ENCODE results near the gene HELZ. TPM values are rescaled to one million over a fixed set of nuclear protein-coding genes. Genes with fewer than 3 reads are reported as not detected.
A peak's percentile ranks its signal among the peaks of the same experiment; 100 is the strongest.
"Not testable (repeated sequence)": the region's sequence is repeated elsewhere in the genome, so short reads cannot be mapped to it uniquely, and the experiment has no call there.

Gene HELZ
- total RNA-seq, 2 experiments from 2014 or later = 47.9 to 53.9 TPM

GRCh38 chr17:67161573-67161972, 83.4 kb downstream of the HELZ start:
- peaks cover 3% of the 10 kb centered on the region for H3K9me3 Mint-ChIP-seq
- H3K36me3 Mint-ChIP-seq = peaks cover 34% of the 10 kb centered on the region
- peaks cover 12% of the 10 kb centered on the region for H3K4me1 Mint-ChIP-seq
- no peak overlapping the region for H3K4me3 Mint-ChIP-seq
- H3K27me3 Mint-ChIP-seq = no peaks in the 10 kb centered on the region
- no peak for DNase-seq
- no peak overlapping the region for H3K27ac Mint-ChIP-seq

GRCh38 chr17:67160791-67161190, 84.2 kb downstream of the HELZ start:
- H3K27ac Mint-ChIP-seq = no peak overlapping the region
- H3K9me3 Mint-ChIP-seq = peaks cover 3% of the 10 kb centered on the region
- H3K27me3 Mint-ChIP-seq = no peaks in the 10 kb centered on the region
- H3K36me3 Mint-ChIP-seq = peaks cover 38% of the 10 kb centered on the region
- H3K4me3 Mint-ChIP-seq = no peak overlapping the region
- no peak for DNase-seq
- H3K4me1 Mint-ChIP-seq = peaks cover 15% of the 10 kb centered on the region

DNA sequence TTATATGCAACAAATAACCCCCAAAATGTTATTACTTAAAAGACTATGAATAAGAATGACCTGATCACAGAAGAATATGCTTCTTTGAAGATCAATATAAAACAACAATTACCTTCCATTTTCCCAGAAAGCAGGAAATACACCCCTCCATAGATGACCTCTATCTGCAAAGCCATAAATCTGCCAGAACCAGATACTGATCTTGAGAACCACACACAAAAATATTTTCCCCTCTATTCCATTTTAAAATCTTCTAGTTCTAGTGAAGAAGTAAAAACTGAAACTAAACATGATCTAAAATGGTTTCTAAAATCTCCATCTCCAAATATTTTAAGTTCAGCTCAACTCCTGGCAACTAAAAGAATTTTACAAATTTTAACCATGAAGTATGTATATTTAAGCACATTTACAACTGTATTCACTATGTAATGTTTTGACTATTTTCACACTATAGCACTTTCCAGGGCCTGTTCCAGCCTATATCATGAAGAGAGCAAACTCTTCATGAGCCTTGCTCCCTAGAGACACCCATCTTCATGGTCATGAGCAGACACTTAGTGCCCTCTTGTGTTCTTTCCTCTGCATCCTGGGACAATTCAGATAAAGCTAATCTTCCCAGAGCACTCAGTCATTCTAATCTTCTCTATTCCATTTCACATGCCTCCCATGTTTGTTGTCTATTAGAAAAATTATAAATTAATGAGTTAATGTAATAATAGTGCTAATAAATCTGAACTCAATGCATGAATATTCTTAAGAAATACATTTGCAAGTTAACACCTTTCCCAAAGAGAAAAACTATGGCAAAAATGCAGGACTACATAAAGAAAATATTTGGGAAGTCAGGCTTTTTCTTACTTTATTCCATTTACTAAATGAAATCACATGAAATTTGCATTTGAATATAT, 87.0 kb downstream of the HELZ start:
- Mint-ChIP-seq H3K9me3 (peaks cover 3% of the 10 kb centered on the region), H3K4me3 (no peak overlapping the region), H3K36me3 (peaks cover 29% of the 10 kb centered on the region), H3K27me3 (no peaks in the 10 kb centered on the region), H3K4me1 (peaks cover 15% of the 10 kb centered on the region), H3K27ac (no peak overlapping the region)
- DNase-seq = no peak

DNA sequence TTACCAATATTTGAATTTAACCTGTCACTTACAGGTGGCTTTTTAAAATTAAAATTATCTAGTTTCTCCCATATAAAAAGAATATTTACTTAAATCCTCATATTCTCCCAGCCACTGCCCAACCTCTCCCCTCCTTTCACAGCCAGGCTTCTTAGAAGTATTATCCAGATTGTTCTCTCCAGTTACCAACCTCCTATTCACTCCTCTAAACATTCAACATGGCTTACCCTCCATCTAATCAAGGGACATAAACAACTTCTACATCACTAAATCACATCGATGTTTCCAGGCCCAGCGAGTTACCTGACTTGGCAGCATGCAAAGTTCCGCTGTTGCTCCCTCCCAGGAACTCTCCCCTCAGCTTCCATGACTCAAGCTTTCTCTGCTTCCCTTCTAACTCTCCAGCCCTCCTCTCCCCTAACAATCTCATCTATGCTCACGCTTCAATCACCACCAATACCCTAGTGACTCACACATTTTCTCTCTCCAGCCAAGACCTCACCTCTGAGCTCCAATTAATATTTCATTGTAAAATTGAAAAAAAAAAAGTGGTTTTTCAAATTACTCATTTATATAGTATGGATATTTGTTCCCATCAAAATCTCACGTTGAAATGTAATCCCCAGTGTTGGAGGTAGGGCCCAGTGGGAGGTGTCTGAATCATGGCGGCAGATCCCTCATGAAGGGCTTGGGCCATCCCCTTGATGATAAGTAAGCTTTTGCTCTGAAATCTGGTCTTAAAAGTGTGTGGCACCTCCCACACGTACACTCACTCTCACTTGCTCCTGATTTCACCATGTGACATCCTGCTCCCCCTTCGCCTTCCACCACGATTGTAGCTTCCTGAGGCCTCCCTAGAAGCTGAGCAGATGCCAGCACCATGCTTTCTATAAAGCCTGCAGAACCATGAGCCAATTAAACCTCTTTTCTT, 88.5 kb downstream of the HELZ start:
- DNase-seq = peak; percentile 5
- H3K4me3 Mint-ChIP-seq = no peak overlapping the region
- H3K9me3 Mint-ChIP-seq = peaks cover 3% of the 10 kb centered on the region
- peaks cover 34% of the 10 kb centered on the region for H3K36me3 Mint-ChIP-seq
- H3K27me3 Mint-ChIP-seq = no peaks in the 10 kb centered on the region
- H3K4me1 Mint-ChIP-seq = peaks cover 23% of the 10 kb centered on the region
- no peak overlapping the region for H3K27ac Mint-ChIP-seq

- Mint-ChIP-seq H3K27me3 (no peaks in the 10 kb centered on the region), H3K4me3 (no peak overlapping the region), H3K4me1 (peaks cover 20% of the 10 kb centered on the region), H3K27ac (no peak overlapping the region), H3K9me3 (peaks cover 3% of the 10 kb centered on the region), H3K36me3 (peaks cover 28% of the 10 kb centered on the region)
- no peak for DNase-seq
These were observed 92.2 kb downstream of the HELZ start for GRCh38 chr17:67152824-67153223.

GRCh38 chr17:67151717-67152116, 93.3 kb downstream of the HELZ start:
- no peak for DNase-seq
- Mint-ChIP-seq H3K9me3 (peaks cover under 1% of the 10 kb centered on the region), H3K36me3 (peaks cover 26% of the 10 kb centered on the region), H3K4me1 (peaks cover 12% of the 10 kb centered on the region), H3K27me3 (no peaks in the 10 kb centered on the region), H3K27ac (no peak overlapping the region), H3K4me3 (no peak overlapping the region)

- H3K9me3 Mint-ChIP-seq = no peaks in the 10 kb centered on the region
- peaks cover 8% of the 10 kb centered on the region for H3K4me1 Mint-ChIP-seq
- peaks cover 24% of the 10 kb centered on the region for H3K36me3 Mint-ChIP-seq
- H3K27me3 Mint-ChIP-seq = no peaks in the 10 kb centered on the region
- no peak overlapping the region for H3K27ac Mint-ChIP-seq
- no peak overlapping the region for H3K4me3 Mint-ChIP-seq
- DNase-seq = no peak
These were observed 94.2 kb downstream of the HELZ start for GRCh38 chr17:67150826-67151225.

DNA sequence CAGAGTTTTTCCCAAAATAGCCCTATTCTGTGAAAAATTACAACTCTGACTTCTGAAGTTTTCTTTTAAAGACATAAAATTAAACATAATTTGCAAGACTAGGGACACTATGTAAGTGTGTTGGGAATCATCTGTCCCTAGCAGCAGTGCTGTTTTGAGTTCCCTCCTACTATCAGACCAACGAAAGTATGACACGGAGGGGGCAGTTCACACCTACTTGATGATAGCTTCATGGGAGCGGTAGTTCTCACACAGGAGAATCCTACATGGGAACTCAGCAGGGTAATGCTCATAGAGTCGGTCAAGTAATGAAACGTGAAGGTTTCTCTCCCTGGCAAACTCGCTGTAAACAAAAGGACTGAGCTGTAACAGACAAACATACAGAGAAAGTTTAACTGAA, 96.6 kb downstream of the HELZ start:
- no peaks in the 10 kb centered on the region for H3K9me3 Mint-ChIP-seq
- H3K4me3 Mint-ChIP-seq = no peak overlapping the region
- H3K36me3 Mint-ChIP-seq = peaks cover 36% of the 10 kb centered on the region
- H3K27ac Mint-ChIP-seq = no peak overlapping the region
- no peak for DNase-seq
- peaks cover 11% of the 10 kb centered on the region for H3K4me1 Mint-ChIP-seq
- H3K27me3 Mint-ChIP-seq = no peaks in the 10 kb centered on the region

GRCh38 chr17:67145183-67145805, 99.7 kb downstream of the HELZ start:
- H3K4me3 Mint-ChIP-seq = no peak overlapping the region
- no peak overlapping the region for H3K27ac Mint-ChIP-seq
- peaks cover 4% of the 10 kb centered on the region for H3K9me3 Mint-ChIP-seq
- H3K36me3 Mint-ChIP-seq = peaks cover 46% of the 10 kb centered on the region
- no peak for DNase-seq
- no peaks in the 10 kb centered on the region for H3K27me3 Mint-ChIP-seq
- H3K4me1 Mint-ChIP-seq = peaks cover 2% of the 10 kb centered on the region

GRCh38 chr17:67143318-67143717, 101.7 kb downstream of the HELZ start:
- DNase-seq = no peak
- Mint-ChIP-seq H3K9me3 (peaks cover 4% of the 10 kb centered on the region), H3K27me3 (no peaks in the 10 kb centered on the region), H3K36me3 (peaks cover 58% of the 10 kb centered on the region), H3K27ac (no peak overlapping the region), H3K4me1 (peaks cover 15% of the 10 kb centered on the region), H3K4me3 (no peak overlapping the region)

DNA sequence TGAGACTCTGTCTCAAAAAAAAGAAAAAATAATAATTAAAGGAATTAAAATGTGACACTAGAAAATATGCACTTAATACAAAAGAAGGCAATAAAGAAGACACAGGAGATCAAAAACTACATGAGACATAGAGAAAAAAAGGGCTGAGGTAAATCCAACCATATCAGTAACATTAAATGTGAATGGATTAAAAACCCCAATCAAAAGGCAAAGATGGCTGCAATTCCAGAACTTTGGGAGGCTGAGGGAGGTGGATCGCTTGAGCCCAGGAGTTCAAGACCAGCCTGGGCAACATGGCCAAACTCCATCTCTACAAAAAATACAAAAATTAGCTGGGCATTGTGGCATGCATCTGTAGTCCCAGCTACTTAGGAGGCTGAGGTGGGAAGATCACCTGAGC, 103.0 kb downstream of the HELZ start:
- not testable (repeated sequence) for H3K27ac Mint-ChIP-seq, H3K4me3 Mint-ChIP-seq, DNase-seq, H3K27me3 Mint-ChIP-seq, H3K9me3 Mint-ChIP-seq
- Mint-ChIP-seq H3K4me1 (peaks cover 20% of the 10 kb centered on the region), H3K36me3 (peaks cover 58% of the 10 kb centered on the region)

GRCh38 chr17:67139784-67140665, 105.0 kb downstream of the HELZ start:
- no peak overlapping the region for H3K27ac Mint-ChIP-seq
- H3K4me3 Mint-ChIP-seq = no peak overlapping the region
- peaks cover 4% of the 10 kb centered on the region for H3K9me3 Mint-ChIP-seq
- H3K27me3 Mint-ChIP-seq = no peaks in the 10 kb centered on the region
- DNase-seq = no peak
- peaks cover 19% of the 10 kb centered on the region for H3K4me1 Mint-ChIP-seq
- peaks cover 52% of the 10 kb centered on the region for H3K36me3 Mint-ChIP-seq

GRCh38 chr17:67139289-67139688, 105.7 kb downstream of the HELZ start:
- H3K4me1 Mint-ChIP-seq = peaks cover 18% of the 10 kb centered on the region
- DNase-seq = no peak
- H3K9me3 Mint-ChIP-seq = peaks cover 4% of the 10 kb centered on the region
- peaks cover 49% of the 10 kb centered on the region for H3K36me3 Mint-ChIP-seq
- H3K27ac Mint-ChIP-seq = peak overlapping the region; percentile 13
- H3K27me3 Mint-ChIP-seq = no peaks in the 10 kb centered on the region
- H3K4me3 Mint-ChIP-seq = no peak overlapping the region

DNA sequence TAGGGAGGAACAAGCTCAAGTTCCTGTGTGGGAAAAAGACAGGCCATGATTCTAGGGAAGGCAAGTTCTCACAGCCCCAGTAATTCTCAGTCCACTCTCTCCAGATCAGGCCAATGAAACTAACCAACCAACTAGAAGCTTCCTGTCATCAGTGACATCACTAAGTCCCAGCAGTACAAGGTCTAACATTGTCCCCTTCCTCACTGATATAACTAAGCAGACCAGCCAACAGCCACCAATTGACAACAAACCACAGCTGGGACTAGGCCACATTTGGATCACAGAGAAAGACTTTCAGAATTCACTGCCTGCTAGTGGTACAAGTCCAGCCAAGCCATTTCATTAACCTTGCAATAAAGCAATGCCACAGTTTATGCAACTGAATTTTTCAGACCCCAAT, 106.6 kb downstream of the HELZ start:
- H3K27me3 Mint-ChIP-seq = no peaks in the 10 kb centered on the region
- H3K4me1 Mint-ChIP-seq = peaks cover 18% of the 10 kb centered on the region
- peaks cover 4% of the 10 kb centered on the region for H3K9me3 Mint-ChIP-seq
- no peak overlapping the region for H3K4me3 Mint-ChIP-seq
- peaks cover 42% of the 10 kb centered on the region for H3K36me3 Mint-ChIP-seq
- no peak overlapping the region for H3K27ac Mint-ChIP-seq
- DNase-seq = no peak

Data from activated naive CD8-positive, alpha-beta T cell treated with anti-CD3 and anti-CD28 coated beads for 36 hours (primary cell).